Right lobe of liver (tissue), 6 donors: ENCODE data around the gene SLC28A2. TPM values are rescaled to one million over a fixed set of nuclear protein-coding genes. Genes with fewer than 3 reads are reported as not detected.

Source experiments
- ATAC-seq, 4 donors: fragments of 200-7000 bp; cut with Tn5 transposase; one replicate each; pipeline ENCODE4 v1.9.1; 2020; ENCODE audit warnings: mild to moderate bottlenecking in 4 of 4, moderate library complexity in 4 of 4
- DNase-seq, 3 donors: peaks; one replicate each; pipeline ENCODE4 v3.0.0-alpha.2; 2020
- H3K27ac ChIP-seq, 3 donors: fragments of 200-600 bp; one replicate each; pipeline ENCODE4 v1.8.0; 2022
- H3K27me3 ChIP-seq, 2 donors: fragments of 200-600 bp; one replicate each; pipeline ENCODE4 v1.8.0; 2022
- H3K36me3 ChIP-seq, 4 donors: fragments of 200-600 bp; sonication (generic) in 1 of 4; one replicate each; pipeline versions ENCODE4 v1.5.1 to v1.8.0; 2017 to 2022; ENCODE audit warnings: control low read depth in 1 of 4
- H3K4me1 ChIP-seq, 4 donors: fragments of 200-600 bp; sonication (generic) in 1 of 4; one replicate each; pipeline versions ENCODE4 v1.5.1 to v1.8.0; 2017 to 2022; ENCODE audit warnings: control low read depth in 1 of 4
- H3K4me3 ChIP-seq, 3 donors: fragments of 200-600 bp; one replicate each; pipeline ENCODE4 v1.8.0; 2022
- H3K9me3 ChIP-seq, 4 donors: fragments of 200-600 bp; sonication (generic) in 1 of 4; one replicate each; pipeline versions ENCODE4 v1.5.1 to v1.8.0; 2017 to 2022; ENCODE audit warnings: control low read depth in 1 of 4
- CTCF ChIP-seq, 4 donors: fragments of 200-600 bp in 3 of 4; fragments of 450-650 bp in 1 of 4; IDR thresholded peaks; one replicate each; pipeline versions ENCODE4 v1.5.1 to v1.8.0; 2016 to 2022; ENCODE audit warnings: antibody characterized with exemption in 4 of 4, mild to moderate bottlenecking in 2 of 4
- POLR2A ChIP-seq: fragments of 450-650 bp; IDR thresholded peaks from one replicate; pipeline ENCODE4 v1.6.1; 2017; ENCODE audit warnings: antibody characterized with exemption, mild to moderate bottlenecking
- WGBS: methylation state at CpG from one replicate; pipeline ENCODE4 v1.1.6; 2018; ENCODE audit warnings: low coverage, low lambda C conversion rate; ENCODE audit not compliant: insufficient coverage; ENCODE audit errors: missing lambda C conversion rate; 5-methylcytosine and 5-hydroxymethylcytosine counted together
- intact Hi-C, 2 donors: fragments of 100-400 bp; cut with DNase I; formaldehyde crosslinking; loops; one replicate each; pipeline versions ENCODE4 v1.11.2 to v1.14.1; 2022
- total RNA-seq, 6 experiments: library from RNA; depleted of rRNA in 2 of 6; stranded (reverse); fragments of >200 nt in 2 of 6; fragmentation: NEBNext Ultra II Directional in 3 of 6; extraction: Animal tissue kit (Norgen Biotek cat#: 25700) in 3 of 6; gene quantifications; one replicate each; pipeline versions ENCODE4 v1.1.0 to v1.2.4, GENCODE V29; 2016 to 2023
- donor health status: DM: no; HTN: yes; CAD: no.
- donor health status: DM: no; HTN: no; CAD: no.
- donor health status: DM: no; HTN: no; CAD: no.
- donor health status: DM: no; HTN: yes; CAD: no.
- donor health status: DM: no; HTN: yes; CAD: no.

The SLC28A2 gene
- total RNA-seq, 6 experiments from 2014 or later: 0.04 to 0.81 (median 0.19) TPM; not detected in 2

- H3K9me3 ChIP-seq: no peaks in the 10 kb centered on the region
- intact Hi-C loops: no loop called here
- H3K4me1 ChIP-seq: peaks cover 0 to 12% (median 0%) of the 10 kb centered on the region in 4 donors
- no peak overlapping the region for H3K27ac ChIP-seq
- H3K27me3 ChIP-seq: no peaks in the 10 kb centered on the region
- no peak for DNase-seq
- H3K4me3 ChIP-seq: no peak overlapping the region
- 93% methylated on average over 2 of the region's 2 CpGs for WGBS
- no peak for TF ChIP-seq POLR2A
- no peak for TF ChIP-seq CTCF (IDR thresholded peaks at IDR 0.05)
- no peak for ATAC-seq
- H3K36me3 ChIP-seq: no peaks in the 10 kb centered on the region
Observed at GRCh38 chr15:45221053-45221599, 30.9 kb upstream of the SLC28A2 start.

- Histone ChIP-seq H3K36me3 (no peaks in the 10 kb centered on the region), H3K9me3 (no peaks in the 10 kb centered on the region), H3K27ac (no peak overlapping the region), H3K4me3 (no peak overlapping the region), H3K4me1 (peaks cover 0 to 12% (median 0%) of the 10 kb centered on the region in 4 donors), H3K27me3 (no peaks in the 10 kb centered on the region)
- ATAC-seq (no peak), DNase-seq (no peak)
- intact Hi-C loops: no loop called here
- WGBS: 73% methylated on average over 4 of the region's 4 CpGs
- TF ChIP-seq POLR2A (no peak), CTCF (IDR thresholded peaks at IDR 0.05) (no peak)
Observed at GRCh38 chr15:45221967-45222366, 30.1 kb upstream of the SLC28A2 start.

GRCh38 chr15:45224621-45225217, 27.3 kb upstream of the SLC28A2 start:
- TF ChIP-seq CTCF (IDR thresholded peaks at IDR 0.05): no peak
- no peak for TF ChIP-seq POLR2A
- no peak for DNase-seq
- peak in 1 of 4 donors; percentile 42 for ATAC-seq
- intact Hi-C loops: no loop called here
- WGBS: 22% methylated on average over 4 of the region's 5 CpGs
- H3K9me3 ChIP-seq: no peaks in the 10 kb centered on the region
- peaks cover 0 to 6% (median 0%) of the 10 kb centered on the region in 4 donors for H3K4me1 ChIP-seq
- H3K4me3 ChIP-seq: no peak overlapping the region
- H3K27me3 ChIP-seq: no peaks in the 10 kb centered on the region
- no peaks in the 10 kb centered on the region for H3K36me3 ChIP-seq
- H3K27ac ChIP-seq: no peak overlapping the region

GRCh38 chr15:45225506-45226273, 26.3 kb upstream of the SLC28A2 start:
- DNase-seq (no peak), ATAC-seq (no peak)
- Histone ChIP-seq H3K9me3 (no peaks in the 10 kb centered on the region), H3K36me3 (no peaks in the 10 kb centered on the region), H3K27me3 (no peaks in the 10 kb centered on the region), H3K4me1 (peaks cover 0 to 10% (median 0%) of the 10 kb centered on the region in 4 donors), H3K4me3 (no peak overlapping the region), H3K27ac (no peak overlapping the region)
- WGBS: 74% methylated on average over 10 of the region's 11 CpGs
- no peak for TF ChIP-seq CTCF (IDR thresholded peaks at IDR 0.05)
- TF ChIP-seq POLR2A: no peak
- intact Hi-C loops: no loop called here
